GM18909 (cell line): ENCODE results near the gene MAGI1.

Source experiments
- ATAC-seq: cut with Tn5 transposase; IDR thresholded peaks from one replicate; pipeline ENCODE4 v1.9.1; 2021; ENCODE audit warnings: mild to moderate bottlenecking; ENCODE audit not compliant: unreplicated experiment, poor library complexity

The MAGI1 gene

DNA sequence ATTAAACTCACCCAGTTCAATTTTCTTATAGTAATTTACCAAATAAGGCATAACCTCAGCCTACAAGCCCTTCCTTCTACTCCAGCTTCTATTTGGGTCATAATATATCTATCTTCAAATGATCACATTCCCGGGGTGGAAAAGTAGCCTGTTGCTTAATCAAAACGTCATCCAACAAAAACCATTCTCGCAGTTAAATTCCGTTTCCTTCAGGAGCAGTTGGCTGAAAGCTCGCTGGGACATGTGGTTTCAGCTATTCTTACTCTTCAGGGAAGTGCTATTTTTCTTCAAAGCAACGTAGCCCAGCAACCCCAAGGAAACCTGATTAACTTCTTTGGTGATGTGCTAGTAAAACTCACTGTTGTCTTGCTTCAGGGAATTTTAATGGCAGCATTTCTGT lies 59.6 kb downstream of the MAGI1 start:
- no peak for ATAC-seq

GRCh38 chr3:65978116-65978515 lies 60.6 kb downstream of the MAGI1 start:
- no peak for ATAC-seq

DNA sequence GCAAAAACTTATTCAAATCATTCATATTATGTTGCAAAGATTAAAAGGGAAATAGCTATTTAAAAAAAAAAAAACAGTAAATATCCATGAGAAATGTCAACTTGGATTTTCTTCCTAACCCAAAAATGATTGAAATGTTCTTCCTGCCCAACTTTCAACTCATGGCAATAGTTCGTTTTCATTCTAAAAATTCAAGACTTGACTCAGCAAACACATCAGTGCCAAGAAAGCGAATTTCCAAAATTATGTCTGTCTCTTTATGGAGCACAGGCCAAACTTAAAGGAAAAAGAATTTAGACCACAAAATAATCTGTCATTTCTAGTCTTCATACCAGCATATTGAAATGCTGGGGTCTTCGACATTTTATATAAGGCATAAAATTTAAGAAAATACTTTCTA lies 63.7 kb downstream of the MAGI1 start:
- no peak for ATAC-seq

GRCh38 chr3:65974509-65974908 lies 64.2 kb downstream of the MAGI1 start:
- ATAC-seq, result no peak

- no peak for ATAC-seq
These were observed 66.0 kb downstream of the MAGI1 start for GRCh38 chr3:65972765-65973164.

GRCh38 chr3:65971293-65972252 lies 67.1 kb downstream of the MAGI1 start:
- ATAC-seq, result no peak

GRCh38 chr3:65968996-65969395 lies 69.7 kb downstream of the MAGI1 start:
- ATAC-seq, result no peak

GRCh38 chr3:65967451-65967850 lies 71.3 kb downstream of the MAGI1 start:
- no peak for ATAC-seq

DNA sequence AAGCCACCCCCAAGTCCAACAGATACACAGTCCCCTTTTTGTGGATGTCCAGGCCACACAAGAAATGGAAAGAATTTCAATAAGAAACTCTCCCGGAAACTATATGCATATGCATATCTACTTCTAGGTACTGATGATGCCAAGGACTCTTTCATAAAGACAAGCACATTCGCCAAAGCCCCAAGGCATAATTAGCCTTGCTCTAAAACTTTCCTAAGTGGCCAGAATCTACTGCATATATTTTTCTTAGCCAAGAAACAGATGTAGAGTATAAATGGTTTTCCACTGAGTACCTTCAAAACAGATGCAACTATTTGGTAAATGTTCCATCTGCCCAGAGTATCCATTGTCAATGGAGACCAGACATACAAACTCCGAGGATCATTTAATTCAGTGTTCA lies 73.9 kb downstream of the MAGI1 start:
- ATAC-seq, result no peak

- ATAC-seq, result peak; percentile 98
These were observed 74.7 kb downstream of the MAGI1 start for GRCh38 chr3:65963787-65964677.

GRCh38 chr3:65961733-65962132 lies 77.0 kb downstream of the MAGI1 start:
- no peak for ATAC-seq

- ATAC-seq, result no peak
These were observed 77.6 kb downstream of the MAGI1 start for GRCh38 chr3:65961128-65961527.

DNA sequence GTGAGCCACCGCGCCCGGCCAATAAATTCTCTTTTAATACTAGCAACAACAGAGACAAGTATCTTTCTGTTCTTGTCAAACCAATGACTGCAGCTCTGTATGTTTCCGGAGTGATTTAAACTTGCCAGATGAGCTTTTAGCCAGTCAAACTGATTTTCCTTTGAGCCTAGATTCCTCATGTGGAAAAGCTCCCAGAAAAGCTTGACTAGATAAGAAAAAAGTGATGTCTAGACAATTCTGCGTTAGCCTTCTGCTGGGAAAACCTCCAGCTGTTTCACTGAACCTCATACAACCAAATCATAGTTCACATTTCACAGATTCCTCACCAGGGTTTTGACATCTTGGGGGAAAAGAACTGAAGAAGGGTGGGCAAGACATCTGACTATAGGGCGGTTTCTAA lies 78.6 kb downstream of the MAGI1 start:
- ATAC-seq, result no peak

- no peak for ATAC-seq
These were observed 80.5 kb downstream of the MAGI1 start for GRCh38 chr3:65958216-65958615.

GRCh38 chr3:65955792-65956477 lies 82.8 kb downstream of the MAGI1 start:
- ATAC-seq, result no peak

DNA sequence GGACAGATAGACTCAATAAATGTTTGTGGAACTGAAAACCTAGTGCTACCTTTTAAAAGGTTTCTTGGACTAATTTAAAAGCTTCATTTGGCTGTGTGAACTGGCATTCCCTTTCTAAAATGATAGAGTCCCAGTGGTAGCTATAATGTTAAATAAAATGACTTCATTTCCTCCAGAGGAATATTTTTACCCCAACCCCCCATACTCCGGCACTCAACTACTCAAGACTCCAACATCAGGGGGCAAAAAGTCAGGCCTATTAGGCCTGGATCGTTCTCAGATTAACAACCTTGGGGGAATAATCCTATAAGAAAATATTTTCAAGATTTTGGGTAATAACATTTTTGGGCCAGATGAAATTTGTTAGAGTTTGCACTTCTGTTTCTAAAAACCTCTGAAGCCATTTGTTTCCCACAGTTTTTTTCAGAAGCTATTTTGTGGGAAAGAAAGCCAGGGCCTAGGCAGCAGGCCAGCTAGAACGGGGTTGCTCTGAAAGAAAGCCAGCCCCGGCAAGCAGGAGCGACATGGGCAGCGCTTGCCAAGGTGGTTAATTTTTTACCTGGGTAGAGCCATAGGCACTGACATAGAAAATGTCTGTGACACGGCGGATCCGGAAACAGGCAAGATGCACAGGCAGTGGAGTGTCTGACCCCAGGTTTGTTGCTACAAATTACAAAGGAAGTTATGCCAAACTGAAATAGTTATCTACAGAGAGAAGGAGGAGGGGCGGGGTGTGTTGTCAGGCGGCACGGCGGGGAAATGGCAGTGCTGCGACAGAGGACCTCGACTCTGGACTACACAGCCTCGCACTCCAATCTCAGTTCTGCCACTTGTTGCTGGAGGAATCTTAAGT lies 84.6 kb downstream of the MAGI1 start:
- no peak for ATAC-seq

GRCh38 chr3:65953301-65953812 lies 85.4 kb downstream of the MAGI1 start:
- ATAC-seq, result no peak

GRCh38 chr3:65952842-65953241 lies 85.9 kb downstream of the MAGI1 start:
- no peak for ATAC-seq

- ATAC-seq, result no peak
These were observed 86.7 kb downstream of the MAGI1 start for GRCh38 chr3:65951836-65952505.
